Cardiac muscle cell (in vitro differentiated cells and primary cell): ENCODE measurements around the gene CATSPERD. TPM values are rescaled to one million over a fixed set of nuclear protein-coding genes. Genes with fewer than 3 reads are reported as not detected.
A peak's percentile ranks its signal among the peaks of the same experiment; 100 is the strongest.

ENCODE experiments used
- DNase-seq, 2 donors: peaks; one replicate each; pipeline versions ENCODE4 v3.0.0 to v3.0.0-alpha.2; 2010 to 2017; ENCODE audit warnings: low read depth in 1 of 2, low spot score in 1 of 2
- H3K27ac ChIP-seq: fragments of 200-600 bp; sonication (generic); 2 replicates; pipeline ENCODE4 v1.5.1; 2016
- H3K27me3 ChIP-seq: fragments of 200-600 bp; sonication (generic); 2 replicates; pipeline ENCODE4 v1.6.0; 2016; ENCODE audit warnings: control low read depth
- H3K36me3 ChIP-seq: fragments of 200-600 bp; sonication (generic); 2 replicates; pipeline ENCODE4 v1.5.1; 2016; ENCODE audit warnings: control low read depth
- H3K4me1 ChIP-seq: fragments of 200-600 bp; sonication (generic); 2 replicates; pipeline ENCODE4 v1.8.1; 2017; ENCODE audit warnings: low read depth, mild to moderate bottlenecking, mixed run types
- H3K4me3 ChIP-seq: fragments of 200-600 bp; sonication (generic); 2 replicates; pipeline ENCODE4 v1.5.1; 2016; ENCODE audit warnings: mild to moderate bottlenecking
- H3K9me3 ChIP-seq: fragments of 200-600 bp; sonication (generic); 2 replicates; pipeline ENCODE4 v1.5.1; 2017; ENCODE audit warnings: low read depth, mild to moderate bottlenecking, control low read depth
- CTCF ChIP-seq: IDR thresholded peaks from 2 replicates; pipeline ENCODE4 v1.5.1; 2012; ENCODE audit warnings: low read depth, mild to moderate bottlenecking, low read length
- polyA plus RNA-seq: library from polyadenylated mRNA; unstranded; fragments of >200 nt; fragmentation: Nextera tagmentation; extraction: Ambion mirVana; gene quantifications from 2 replicates; pipeline ENCODE4 v1.2.1, GENCODE V29; 2016
- total RNA-seq: library from RNA; depleted of rRNA; stranded (reverse); fragments of >200 nt; gene quantifications from 2 replicates; pipeline ENCODE4 v1.2.3, GENCODE V29; 2016

CATSPERD gene
- total and polyA plus RNA-seq, 2 experiments from 2014 or later: not detected

GRCh38 chr19:5713228-5713627 is 7.2 kb upstream of the CATSPERD start:
- Histone ChIP-seq H3K9me3 (no peaks in the 10 kb centered on the region), H3K27ac (no peak overlapping the region), H3K36me3 (peaks cover 21% of the 10 kb centered on the region), H3K4me3 (no peak overlapping the region), H3K4me1 (peaks cover under 1% of the 10 kb centered on the region), H3K27me3 (no peaks in the 10 kb centered on the region)
- no peak for DNase-seq
- no peak for TF ChIP-seq CTCF

- Histone ChIP-seq H3K4me3 (no peak overlapping the region), H3K36me3 (peaks cover 21% of the 10 kb centered on the region), H3K9me3 (no peaks in the 10 kb centered on the region)
Measured at GRCh38 chr19:5714816-5715215, 5.6 kb upstream of the CATSPERD start.

GRCh38 chr19:5717215-5717935 is 3.1 kb upstream of the CATSPERD start:
- TF ChIP-seq CTCF: no peak
- peaks cover 8% of the 10 kb centered on the region for H3K36me3 ChIP-seq
- no peaks in the 10 kb centered on the region for H3K27me3 ChIP-seq
- no peak overlapping the region for H3K27ac ChIP-seq
- peaks cover 6% of the 10 kb centered on the region for H3K4me1 ChIP-seq
- no peak overlapping the region for H3K4me3 ChIP-seq
- no peaks in the 10 kb centered on the region for H3K9me3 ChIP-seq
- DNase-seq: no peak

More at GRCh38 chr19:5714816-5715215, 5.6 kb upstream of the CATSPERD start:
- peaks cover 6% of the 10 kb centered on the region for H3K4me1 ChIP-seq
- no peak overlapping the region for H3K27ac ChIP-seq
- no peak for DNase-seq
- TF ChIP-seq CTCF: no peak
- no peaks in the 10 kb centered on the region for H3K27me3 ChIP-seq

- no peak for TF ChIP-seq CTCF
- Histone ChIP-seq H3K27me3 (no peaks in the 10 kb centered on the region), H3K9me3 (no peaks in the 10 kb centered on the region), H3K4me3 (peak overlapping the region; percentile 94), H3K27ac (peak overlapping the region; percentile 93), H3K36me3 (peaks cover 1% of the 10 kb centered on the region), H3K4me1 (peaks cover 6% of the 10 kb centered on the region)
- DNase-seq: peak in 1 of 2 donors; percentile 30
Measured at GRCh38 chr19:5718037-5718578, 2.3 kb upstream of the CATSPERD start.

GRCh38 chr19:5718579-5719273 is 1.7 kb upstream of the CATSPERD start:
- TF ChIP-seq CTCF: no peak
- Histone ChIP-seq H3K27ac (peak overlapping the region; percentile 93), H3K27me3 (no peaks in the 10 kb centered on the region), H3K9me3 (no peaks in the 10 kb centered on the region), H3K4me1 (peaks cover 6% of the 10 kb centered on the region), H3K36me3 (no peaks in the 10 kb centered on the region), H3K4me3 (peak overlapping the region; percentile 94)
- DNase-seq: peak in 1 of 2 donors; percentile 85
